Transverse colon (tissue), 4 donors: Measurements from ENCODE around the gene SLCO4A1. TPM values are rescaled to one million over a fixed set of nuclear protein-coding genes. Genes with fewer than 3 reads are reported as not detected.

Experiments
- DNase-seq: peaks from one replicate; pipeline ENCODE4 v3.0.0-alpha.2; 2019
- H3K27ac ChIP-seq, 4 donors: fragments of 200-600 bp; sonication (generic); 2 replicates each; pipeline ENCODE4 v1.5.1; 2016 to 2018; ENCODE audit warnings: inconsistent platforms in 4 of 4
- H3K27me3 ChIP-seq: fragments of 200-600 bp; sonication (generic); 2 replicates; pipeline ENCODE4 v1.5.1; 2017; ENCODE audit warnings: inconsistent platforms
- H3K36me3 ChIP-seq, 4 donors: fragments of 200-600 bp; sonication (generic); 2 replicates each; pipeline ENCODE4 v1.5.1; 2017 to 2019; ENCODE audit warnings: inconsistent platforms in 4 of 4
- H3K4me1 ChIP-seq, 4 donors: fragments of 200-600 bp; sonication (generic); 2 replicates each; pipeline ENCODE4 v1.5.1; 2017 to 2020; ENCODE audit warnings: inconsistent platforms in 4 of 4
- H3K4me3 ChIP-seq, 4 donors: fragments of 200-600 bp; sonication (generic); 1 replicate in 1 of 4; 2 replicates in 3 of 4; pipeline versions ENCODE4 v1.5.1 to v1.6.1; 2017 to 2019; ENCODE audit warnings: inconsistent platforms in 4 of 4
- H3K9me3 ChIP-seq, 2 donors: fragments of 200-600 bp; sonication (generic); 2 replicates each; pipeline ENCODE4 v1.5.1; 2017 to 2019; ENCODE audit warnings: inconsistent platforms in 2 of 2
- CTCF ChIP-seq, 5 experiments: fragments of 200-600 bp in 3 of 5; fragments of 450-650 bp in 2 of 5; sonication (generic) in 3 of 5; IDR thresholded peaks; 1 replicate in 2 of 5; 2 replicates in 3 of 5; pipeline ENCODE4 v1.5.1; 2016 to 2017; ENCODE audit warnings: antibody characterized with exemption in 5 of 5, inconsistent platforms in 3 of 5, mild to moderate bottlenecking in 2 of 5, moderate library complexity in 1 of 5
- EP300 ChIP-seq: sonication (generic); formaldehyde crosslinking; IDR thresholded peaks from one replicate; pipeline ENCODE4 v1.6.1; 2017; ENCODE audit warnings: antibody characterized with exemption, low read depth
- POLR2A ChIP-seq: fragments of 450-650 bp; IDR thresholded peaks from one replicate; pipeline ENCODE4 v1.6.1; 2016; ENCODE audit warnings: antibody characterized with exemption, mild to moderate bottlenecking, moderate library complexity
- POLR2AphosphoS5 ChIP-seq, 3 donors: sonication (generic); formaldehyde crosslinking; IDR thresholded peaks; one replicate each; pipeline ENCODE4 v1.6.1; 2016; ENCODE audit warnings: antibody characterized with exemption in 3 of 3
- WGBS, 2 donors: methylation state at CpG; one replicate each; pipeline ENCODE4 v1.1.5; 2018; ENCODE audit warnings: low coverage in 1 of 2; 5-methylcytosine and 5-hydroxymethylcytosine counted together
- in situ Hi-C, 4 donors: fragments of 200-750 bp; cut with MboI; loops; one replicate each; pipeline versions ENCODE4 v1.15.0 to v1.15.1; 2017; ENCODE audit warnings: low sequenced_read_pairs in 3 of 4, low pct_ligation_motif_present in 1 of 4, low pct_unique_long_range_greater_than_20kb in 1 of 4
- intact Hi-C: fragments of 100-400 bp; cut with DNase I; formaldehyde crosslinking; loops from one replicate; pipeline ENCODE4 v1.15.1; 2023; ENCODE audit warnings: low total_unique reads
- total RNA-seq, 4 donors: library from RNA; depleted of rRNA; stranded (reverse); fragments of >200 nt; gene quantifications; one replicate each; pipeline ENCODE4 v1.1.0, GENCODE V29; 2016

The SLCO4A1 gene
- total RNA-seq, 4 donors from 2014 or later: 13.7 to 375 (median 60.0) TPM

GRCh38 chr20:62652894-62653305, 10.6 kb downstream of the SLCO4A1 start:
- TF ChIP-seq POLR2A (no peak), EP300 (no peak), POLR2AphosphoS5 (IDR thresholded peaks at IDR 0.05) (no peak), CTCF (IDR thresholded peaks at IDR 0.05) (no peak)
- H3K36me3 ChIP-seq: no peaks in the 10 kb centered on the region
- in situ Hi-C loops (loop anchor here in 1 of 4 donors (25.0 kb wide), 1 partner anchor 134 kb away; the partner anchor contains the start of gene MRGBP), intact Hi-C loops (no loop called here)
- H3K4me1 ChIP-seq: peaks cover 27 to 36% (median 31%) of the 10 kb centered on the region in 4 donors
- H3K27me3 ChIP-seq: no peaks in the 10 kb centered on the region
- peak overlapping the region; percentile 92 to 97 (median 94) for H3K27ac ChIP-seq
- H3K4me3 ChIP-seq: peak overlapping the region in 2 of 4 donors; percentile 22 to 35
- no peaks in the 10 kb centered on the region for H3K9me3 ChIP-seq
- WGBS, 2 donors: 76 to 83% methylated on average over 2 to 12 of the region's 20 CpGs
- DNase-seq: no peak

- H3K36me3 ChIP-seq: no peaks in the 10 kb centered on the region
- intact Hi-C loops (no loop called here), in situ Hi-C loops (loop anchor here in 1 of 4 donors (25.0 kb wide), 1 partner anchor 134 kb away; the partner anchor contains the start of gene MRGBP)
- no peak overlapping the region for H3K4me3 ChIP-seq
- TF ChIP-seq POLR2AphosphoS5 (IDR thresholded peaks at IDR 0.05): no peak
- TF ChIP-seq POLR2A: no peak
- H3K27me3 ChIP-seq: no peaks in the 10 kb centered on the region
- no peaks in the 10 kb centered on the region for H3K9me3 ChIP-seq
- H3K4me1 ChIP-seq: peaks cover 23 to 31% (median 27%) of the 10 kb centered on the region in 4 donors
- peak overlapping the region; percentile 92 to 97 (median 94) for H3K27ac ChIP-seq
- no peak for DNase-seq
- WGBS, 2 donors: 81 to 94% methylated on average over 12 of the region's 12 CpGs
Measured at GRCh38 chr20:62653373-62653772, 11.1 kb downstream of the SLCO4A1 start.

GRCh38 chr20:62653951-62654685, 11.8 kb downstream of the SLCO4A1 start:
- in situ Hi-C loops: loop anchor here in 1 of 4 donors (25.0 kb wide), 1 partner anchor 133 kb away; the partner anchor contains the start of gene MRGBP
- Histone ChIP-seq H3K9me3 (no peaks in the 10 kb centered on the region), H3K27ac (peak overlapping the region in 3 of 4 donors; percentile 2 to 97 (median 26)), H3K4me1 (peaks cover 22 to 26% (median 25%) of the 10 kb centered on the region in 4 donors), H3K27me3 (no peaks in the 10 kb centered on the region), H3K36me3 (no peaks in the 10 kb centered on the region), H3K4me3 (no peak overlapping the region)
- DNase-seq: no peak
- TF ChIP-seq CTCF (IDR thresholded peaks at IDR 0.05) (no peak), POLR2A (no peak), POLR2AphosphoS5 (IDR thresholded peaks at IDR 0.05) (no peak), EP300 (no peak)
- intact Hi-C loops: no loop called here
- WGBS, 2 donors: 79 to 84% methylated on average over 6 to 24 of the region's 24 CpGs

GRCh38 chr20:62655282-62656196, 13.2 kb downstream of the SLCO4A1 start:
- Histone ChIP-seq H3K27me3 (no peaks in the 10 kb centered on the region), H3K36me3 (no peaks in the 10 kb centered on the region), H3K4me3 (no peak overlapping the region), H3K4me1 (peaks cover 17 to 26% (median 25%) of the 10 kb centered on the region in 4 donors), H3K9me3 (no peaks in the 10 kb centered on the region), H3K27ac (no peak overlapping the region)
- DNase-seq: no peak
- intact Hi-C loops: no loop called here
- TF ChIP-seq POLR2AphosphoS5 (IDR thresholded peaks at IDR 0.05) (no peak), CTCF (IDR thresholded peaks at IDR 0.05) (no peak), POLR2A (no peak), EP300 (no peak)
- WGBS, 2 donors: 86% methylated on average over 37 of the region's 38 CpGs; no CpG with 5 or more reads in 1 of the 2 donors
- in situ Hi-C loops: loop anchor here in 1 of 4 donors (25.0 kb wide), 1 partner anchor 132 kb away; the partner anchor contains the start of gene MRGBP
